GM12891 (cell line): ENCODE data around the gene STK38L.
"Not testable (repeated sequence)": the region's sequence is repeated elsewhere in the genome, so short reads cannot be mapped to it uniquely, and the experiment has no call there.

Experiments used
- DNase-seq: peaks from one replicate; pipeline ENCODE4 v3.0.0; 2011; ENCODE audit warnings: low spot score; ENCODE audit not compliant: insufficient read length
- FAIRE-seq: peaks from 2 replicates; lab custom pipeline; 2011; peaks lifted over from hg19 to GRCh38; lab: Jason Lieb, UNC
- PAX5 ChIP-seq: IDR thresholded peaks from 2 replicates; pipeline ENCODE4 v1.6.1; 2011; ENCODE audit warnings: low read length, moderate library complexity, mild to moderate bottlenecking; ENCODE audit not compliant: insufficient read depth, severe bottlenecking
- POLR2A ChIP-seq: IDR thresholded peaks from 2 replicates; pipeline ENCODE4 v1.6.1; 2011; ENCODE audit warnings: low read depth, low read length, control low read depth
- POLR2AphosphoS5 ChIP-seq: IDR thresholded peaks from 2 replicates; pipeline ENCODE4 v1.6.1; 2011; ENCODE audit warnings: low read depth, low read length, control low read depth
- POU2F2 ChIP-seq: IDR thresholded peaks from 2 replicates; pipeline ENCODE4 v1.6.1; 2011; ENCODE audit warnings: low read depth, mild to moderate bottlenecking, control low read depth, low read length, moderate library complexity
- SPI1 ChIP-seq: IDR thresholded peaks from 2 replicates; pipeline ENCODE4 v1.6.1; 2011; ENCODE audit warnings: low read depth, low read length, control low read depth
- TAF1 ChIP-seq: IDR thresholded peaks from 2 replicates; pipeline ENCODE4 v1.6.1; 2011; ENCODE audit warnings: low read depth, low read length, control low read depth

STK38L gene

GRCh38 chr12:27221625-27222387 lies 22.3 kb upstream of the STK38L start:
- FAIRE-seq (peak; percentile 96), DNase-seq (no peak)
- TF ChIP-seq PAX5 = no peak
- no peak for TF ChIP-seq TAF1
- no peak for TF ChIP-seq POLR2AphosphoS5
- TF ChIP-seq SPI1 = peak; percentile 81
- TF ChIP-seq POLR2A = 0 out of 2 replicates have a peak, but pooled peaks have one; percentile 14
- no peak for TF ChIP-seq POU2F2

GRCh38 chr12:27226407-27226929 lies 17.6 kb upstream of the STK38L start:
- FAIRE-seq (no peak), DNase-seq (no peak)
- TF ChIP-seq SPI1 (no peak), PAX5 (no peak), POLR2AphosphoS5 (no peak), TAF1 (no peak), POLR2A (no peak), POU2F2 (no peak)

- FAIRE-seq (no peak), DNase-seq (no peak)
- no peak for TF ChIP-seq POLR2AphosphoS5
- TF ChIP-seq TAF1 = no peak
- TF ChIP-seq PAX5 = no peak
- TF ChIP-seq POU2F2 = no peak
- no peak for TF ChIP-seq POLR2A
- no peak for TF ChIP-seq SPI1
These were observed 14.7 kb upstream of the STK38L start for GRCh38 chr12:27229367-27229766.

GRCh38 chr12:27231374-27231773 lies 12.7 kb upstream of the STK38L start:
- peak; percentile 54 for FAIRE-seq
- not testable (repeated sequence) for DNase-seq

- no peak for TF ChIP-seq POLR2AphosphoS5
- TF ChIP-seq POU2F2 = no peak
- TF ChIP-seq POLR2A = no peak
- no peak for TF ChIP-seq PAX5
- TF ChIP-seq TAF1 = no peak
- TF ChIP-seq SPI1 = no peak
- DNase-seq (no peak), FAIRE-seq (no peak)
These were observed 10.3 kb upstream of the STK38L start for GRCh38 chr12:27233814-27234213.

- DNase-seq (no peak), FAIRE-seq (peak; percentile 50)
- TF ChIP-seq TAF1 (no peak), POU2F2 (no peak), POLR2AphosphoS5 (no peak), PAX5 (no peak), SPI1 (no peak), POLR2A (no peak)
These were observed 7.6 kb upstream of the STK38L start for GRCh38 chr12:27236498-27236897.

GRCh38 chr12:27237790-27238771 lies 6.0 kb upstream of the STK38L start:
- FAIRE-seq (peak; percentile 96), DNase-seq (no peak)

GRCh38 chr12:27243006-27243405 lies 1.1 kb upstream of the STK38L start:
- DNase-seq = no peak
- FAIRE-seq = peak; percentile 66
- TF ChIP-seq POLR2AphosphoS5 (no peak; the same call in 1 of the 2 replicates), SPI1 (no peak), POLR2A (no peak), POU2F2 (no peak), TAF1 (no peak), PAX5 (no peak)

More at GRCh38 chr12:27237790-27238771, 6.0 kb upstream of the STK38L start:
- TF ChIP-seq POU2F2 = no peak
- no peak for TF ChIP-seq SPI1
- no peak for TF ChIP-seq POLR2AphosphoS5
- no peak for TF ChIP-seq POLR2A
- no peak for TF ChIP-seq PAX5
- no peak for TF ChIP-seq TAF1
